ENCODE results near the gene HOXB9.

Gene HOXB9

DNA sequence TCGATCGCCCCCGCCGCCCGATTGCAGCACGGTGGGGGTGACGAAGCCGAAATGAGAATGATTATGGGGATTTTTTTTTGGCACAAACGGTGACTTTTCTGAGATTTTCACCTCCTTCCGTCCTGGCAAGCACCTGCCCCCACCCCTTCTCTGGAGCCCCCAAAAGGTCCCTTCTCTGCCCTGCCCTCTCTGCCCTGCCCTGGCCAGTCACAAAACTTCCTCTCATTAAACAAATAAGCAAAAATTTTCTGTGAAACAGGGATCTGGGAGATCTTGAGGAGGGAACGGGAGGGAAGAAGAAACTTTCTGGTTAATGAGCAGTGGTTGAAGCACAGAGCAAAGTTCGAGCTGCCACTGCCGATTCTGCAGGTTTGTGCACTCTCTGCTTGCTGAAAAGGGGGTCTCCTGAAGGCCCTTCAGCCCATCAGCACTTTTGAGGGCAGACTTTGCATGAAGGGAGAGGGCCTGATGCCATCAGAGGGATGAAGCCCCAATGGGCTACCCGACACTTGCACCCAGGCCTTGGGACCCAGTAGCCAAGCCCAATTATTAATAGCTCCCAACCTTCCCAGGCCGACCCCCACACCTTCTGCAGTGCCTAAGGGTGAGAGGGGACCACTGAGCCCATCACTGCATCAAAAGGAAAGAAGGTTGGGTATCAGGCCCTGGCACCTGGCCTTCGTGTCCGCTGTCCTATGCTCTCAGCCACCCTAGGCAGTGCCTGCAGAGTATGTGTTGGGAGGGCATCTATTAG, 10.0 kb downstream of the HOXB9 start:
- Histone ChIP-seq H3K27me3 (ENCODE audit: control insufficient read depth in 2 of 2, insufficient read depth in 2 of 2, low read length in 2 of 2) (peaks cover 35 to 46% of the 10 kb centered on the region in 2 donors), H3K9ac (ENCODE audit: low read depth in 1 of 2, low read length in 2 of 2) (no peak overlapping the region), H3K4me1 (ENCODE audit: control insufficient read depth in 2 of 2, insufficient read depth in 2 of 2, low read length in 2 of 2) (peaks cover 37 to 41% of the 10 kb centered on the region in 2 donors), H3K27ac (ENCODE audit: low read depth in 2 of 2, low read length in 2 of 2) (peak overlapping the region in 1 of 2 donors; percentile 27), H3K4me3 (ENCODE audit: low read length in 2 of 2) (peak overlapping the region; percentile 6 to 62), H3K9me3 (ENCODE audit: control insufficient read depth in 2 of 2, low read length in 2 of 2) (no peaks in the 10 kb centered on the region), H3K36me3 (ENCODE audit: control insufficient read depth in 2 of 2, insufficient read depth in 2 of 2, low read length in 2 of 2) (no peaks in the 10 kb centered on the region)

DNA sequence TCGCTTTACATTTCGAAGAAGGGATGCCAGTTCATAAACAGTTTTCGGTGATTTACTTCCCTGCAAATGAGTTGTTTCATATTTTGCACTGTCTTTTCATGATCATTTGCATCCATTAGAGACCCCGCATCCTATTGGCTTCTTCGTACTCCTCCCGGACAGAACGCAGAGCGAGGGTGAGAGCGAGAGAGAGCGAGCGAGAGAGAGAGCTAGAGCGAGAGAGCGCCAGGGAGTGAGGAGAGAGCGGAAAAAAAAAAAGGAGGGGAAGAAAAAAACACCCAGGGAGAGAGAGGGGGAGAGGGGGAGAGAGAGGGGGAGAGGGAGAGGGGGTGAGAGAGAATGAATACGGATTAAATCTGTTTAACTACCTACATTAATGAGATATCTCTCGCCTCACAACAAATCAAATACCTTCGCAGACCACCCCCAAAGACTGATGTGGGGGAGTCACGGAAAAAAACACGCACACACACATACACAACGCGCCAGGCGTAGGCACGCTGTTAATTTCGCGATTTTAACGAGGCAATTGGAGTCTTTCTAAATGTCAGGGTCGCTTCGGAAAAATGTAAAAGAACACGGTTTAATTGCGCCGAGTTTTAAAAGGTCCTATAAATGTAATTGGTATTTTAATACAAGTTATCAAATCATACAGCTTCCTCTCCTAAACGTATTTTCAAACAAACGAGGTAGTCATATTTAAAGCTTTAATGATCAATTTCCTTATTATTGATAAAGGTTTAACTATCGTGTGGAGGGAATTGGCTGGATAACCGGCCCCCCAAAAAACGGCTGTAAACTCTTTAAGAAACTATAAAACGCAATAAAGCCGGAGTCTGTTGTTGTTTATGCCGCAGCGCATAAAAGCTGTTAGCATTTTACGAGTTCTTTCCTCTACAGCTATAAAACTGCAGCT, 10.9 kb downstream of the HOXB9 start, which contains the start of gene HOXB8:
HOXB8 (minus strand) TSS at position 246 of the 916 bp plus-strand sequence. CDS start 588 bp downstream, outside the sequence.
- peaks cover 31 to 37% of the 10 kb centered on the region in 2 donors for H3K4me1 ChIP-seq (ENCODE audit: control insufficient read depth in 2 of 2, insufficient read depth in 2 of 2, low read length in 2 of 2)
- H3K27ac ChIP-seq (ENCODE audit: low read depth in 2 of 2, low read length in 2 of 2) = peak within 1 kb of the TSS; percentile 72 to 88

DNA sequence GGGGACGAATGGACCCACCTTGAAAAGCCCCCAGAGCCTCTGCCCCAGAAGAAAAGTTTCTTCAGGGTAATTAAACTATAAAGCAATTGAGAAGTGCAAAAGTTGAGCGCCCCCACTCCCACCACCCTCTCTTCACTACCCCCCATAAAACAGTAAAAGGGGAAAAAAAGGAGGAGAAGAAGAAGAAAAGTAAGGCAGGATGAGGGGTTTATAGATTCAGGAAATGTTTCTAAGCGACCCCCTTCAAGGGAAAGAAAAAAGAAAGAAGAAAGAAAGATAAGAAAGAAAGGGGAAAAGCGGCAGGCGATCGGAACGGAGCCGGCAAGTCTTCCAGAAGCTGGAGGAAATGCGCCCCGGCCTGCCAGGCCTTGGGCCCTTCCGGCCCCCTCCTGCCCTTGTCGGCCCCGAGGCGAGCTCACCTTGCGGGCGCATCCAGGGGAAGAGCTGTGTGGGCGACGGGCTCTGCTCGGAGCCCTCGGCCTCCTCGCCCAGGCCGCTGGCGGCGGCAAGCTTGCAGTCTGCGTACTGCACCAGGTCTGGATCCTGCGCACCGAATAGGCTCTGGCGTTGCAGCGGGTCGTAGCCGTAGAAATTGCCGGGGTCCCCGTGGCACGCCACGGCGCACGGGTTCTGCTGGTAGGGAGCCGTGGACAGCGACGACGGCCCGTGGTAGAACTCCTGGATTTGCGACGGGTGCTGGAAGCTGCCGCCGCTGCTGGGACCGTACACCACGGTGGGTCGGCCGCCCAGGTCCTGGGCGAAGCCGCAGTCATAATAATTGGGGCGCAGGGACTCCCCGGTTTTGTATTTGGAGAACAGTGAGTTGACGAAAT, 12.1 kb downstream of the HOXB9 start:
- Histone ChIP-seq H3K4me3 (ENCODE audit: low read length in 2 of 2) (peak overlapping the region; percentile 56 to 71), H3K36me3 (ENCODE audit: control insufficient read depth in 2 of 2, insufficient read depth in 2 of 2, low read length in 2 of 2) (no peaks in the 10 kb centered on the region), H3K27me3 (ENCODE audit: control insufficient read depth in 2 of 2, insufficient read depth in 2 of 2, low read length in 2 of 2) (peaks cover 31 to 46% of the 10 kb centered on the region in 2 donors), H3K9me3 (ENCODE audit: control insufficient read depth in 2 of 2, low read length in 2 of 2) (no peaks in the 10 kb centered on the region), H3K27ac (ENCODE audit: low read depth in 2 of 2, low read length in 2 of 2) (peak overlapping the region; percentile 72 to 88), H3K4me1 (ENCODE audit: control insufficient read depth in 2 of 2, insufficient read depth in 2 of 2, low read length in 2 of 2) (peaks cover 35 to 38% of the 10 kb centered on the region in 2 donors), H3K9ac (ENCODE audit: low read depth in 1 of 2, low read length in 2 of 2) (peak overlapping the region; percentile 60 to 69)

More for the DNA sequence above, 10.9 kb downstream of the HOXB9 start, which contains the start of gene HOXB8:
- Histone ChIP-seq H3K4me3 (ENCODE audit: low read length in 2 of 2) (peak within 1 kb of the TSS; percentile 56 to 71), H3K36me3 (ENCODE audit: control insufficient read depth in 2 of 2, insufficient read depth in 2 of 2, low read length in 2 of 2) (no peaks in the 10 kb centered on the region), H3K9ac (ENCODE audit: low read depth in 1 of 2, low read length in 2 of 2) (peak within 1 kb of the TSS; percentile 60 to 69), H3K9me3 (ENCODE audit: control insufficient read depth in 2 of 2, low read length in 2 of 2) (no peaks in the 10 kb centered on the region), H3K27me3 (ENCODE audit: control insufficient read depth in 2 of 2, insufficient read depth in 2 of 2, low read length in 2 of 2) (peaks cover 31 to 46% of the 10 kb centered on the region in 2 donors)

DNA sequence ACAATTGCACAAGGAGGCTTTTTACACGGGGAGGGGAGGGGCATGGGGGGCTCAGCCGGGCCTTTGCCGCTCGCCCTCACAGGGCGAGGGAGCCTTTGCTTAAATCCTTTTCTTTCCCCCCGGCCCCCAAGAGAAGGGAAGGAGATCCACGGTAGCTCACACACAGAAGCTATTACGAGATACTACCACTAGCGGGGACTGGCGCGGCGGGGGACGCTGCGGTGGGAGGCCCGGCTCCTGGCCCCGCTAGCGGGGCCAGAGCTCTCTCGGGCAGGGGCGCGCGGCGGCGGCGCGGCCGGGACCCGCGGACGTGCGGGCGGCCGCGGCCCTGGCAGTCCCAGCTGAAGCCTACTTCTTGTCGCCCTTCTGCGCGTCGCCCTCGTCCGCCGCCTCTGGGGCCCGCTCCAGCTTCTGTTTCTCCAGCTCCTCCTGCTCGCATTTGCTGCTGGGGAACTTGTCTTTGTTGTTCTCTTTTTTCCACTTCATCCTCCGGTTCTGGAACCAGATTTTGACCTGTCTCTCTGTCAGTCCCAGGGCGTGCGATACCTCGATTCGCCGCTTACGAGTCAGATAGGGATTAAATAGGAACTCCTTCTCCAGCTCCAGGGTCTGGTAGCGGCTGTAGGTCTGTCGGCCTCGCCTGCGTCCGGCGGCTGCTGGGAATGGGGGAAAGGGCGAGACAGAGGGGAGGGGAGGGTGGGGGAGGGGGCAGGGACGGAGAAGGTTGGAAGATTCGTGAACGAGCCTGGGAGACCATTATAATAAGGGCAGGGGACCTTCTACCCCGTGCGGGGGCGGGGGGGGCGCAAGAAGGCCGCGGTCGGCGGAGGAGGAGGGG, 13.1 kb downstream of the HOXB9 start:
- H3K36me3 ChIP-seq (ENCODE audit: control insufficient read depth in 2 of 2, insufficient read depth in 2 of 2, low read length in 2 of 2) = no peaks in the 10 kb centered on the region
- peak overlapping the region; percentile 68 to 86 for H3K9ac ChIP-seq (ENCODE audit: low read depth in 1 of 2, low read length in 2 of 2)
- H3K4me1 ChIP-seq (ENCODE audit: control insufficient read depth in 2 of 2, insufficient read depth in 2 of 2, low read length in 2 of 2) = peaks cover 27 to 32% of the 10 kb centered on the region in 2 donors
- H3K4me3 ChIP-seq (ENCODE audit: low read length in 2 of 2) = peak overlapping the region; percentile 81 to 89
- H3K9me3 ChIP-seq (ENCODE audit: control insufficient read depth in 2 of 2, low read length in 2 of 2) = no peaks in the 10 kb centered on the region
- peaks cover 29 to 42% of the 10 kb centered on the region in 2 donors for H3K27me3 ChIP-seq (ENCODE audit: control insufficient read depth in 2 of 2, insufficient read depth in 2 of 2, low read length in 2 of 2)
- H3K27ac ChIP-seq (ENCODE audit: low read depth in 2 of 2, low read length in 2 of 2) = peak overlapping the region; percentile 72 to 88

DNA sequence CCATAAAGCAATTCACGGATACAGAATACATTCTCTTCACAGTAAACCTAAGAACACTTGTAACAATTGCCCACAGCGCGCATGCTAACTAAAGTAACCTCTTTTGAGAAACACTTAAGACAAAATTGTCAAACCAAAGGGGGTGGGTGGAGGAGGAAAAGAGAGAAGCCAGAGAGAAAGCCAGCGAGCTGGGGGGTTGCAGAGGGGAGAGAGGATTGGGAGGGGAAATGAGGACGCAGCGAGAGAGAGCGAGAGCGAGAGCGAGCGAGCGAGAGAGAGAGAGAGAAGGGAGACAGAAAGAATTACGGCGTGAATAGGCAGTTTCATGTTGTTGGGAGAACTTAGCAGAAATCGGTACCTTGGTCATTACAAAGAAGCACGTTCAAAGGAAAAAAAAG, 13.7 kb downstream of the HOXB9 start:
- H3K36me3 ChIP-seq (ENCODE audit: control insufficient read depth in 2 of 2, insufficient read depth in 2 of 2, low read length in 2 of 2) = no peaks in the 10 kb centered on the region
- no peaks in the 10 kb centered on the region for H3K9me3 ChIP-seq (ENCODE audit: control insufficient read depth in 2 of 2, low read length in 2 of 2)
- H3K9ac ChIP-seq (ENCODE audit: low read depth in 1 of 2, low read length in 2 of 2) = peak overlapping the region; percentile 68 to 86
- H3K4me3 ChIP-seq (ENCODE audit: low read length in 2 of 2) = peak overlapping the region; percentile 81 to 89
- peak overlapping the region; percentile 72 to 88 for H3K27ac ChIP-seq (ENCODE audit: low read depth in 2 of 2, low read length in 2 of 2)
- peaks cover 26% of the 10 kb centered on the region in 2 donors for H3K4me1 ChIP-seq (ENCODE audit: control insufficient read depth in 2 of 2, insufficient read depth in 2 of 2, low read length in 2 of 2)
- peaks cover 24 to 36% of the 10 kb centered on the region in 2 donors for H3K27me3 ChIP-seq (ENCODE audit: control insufficient read depth in 2 of 2, insufficient read depth in 2 of 2, low read length in 2 of 2)

DNA sequence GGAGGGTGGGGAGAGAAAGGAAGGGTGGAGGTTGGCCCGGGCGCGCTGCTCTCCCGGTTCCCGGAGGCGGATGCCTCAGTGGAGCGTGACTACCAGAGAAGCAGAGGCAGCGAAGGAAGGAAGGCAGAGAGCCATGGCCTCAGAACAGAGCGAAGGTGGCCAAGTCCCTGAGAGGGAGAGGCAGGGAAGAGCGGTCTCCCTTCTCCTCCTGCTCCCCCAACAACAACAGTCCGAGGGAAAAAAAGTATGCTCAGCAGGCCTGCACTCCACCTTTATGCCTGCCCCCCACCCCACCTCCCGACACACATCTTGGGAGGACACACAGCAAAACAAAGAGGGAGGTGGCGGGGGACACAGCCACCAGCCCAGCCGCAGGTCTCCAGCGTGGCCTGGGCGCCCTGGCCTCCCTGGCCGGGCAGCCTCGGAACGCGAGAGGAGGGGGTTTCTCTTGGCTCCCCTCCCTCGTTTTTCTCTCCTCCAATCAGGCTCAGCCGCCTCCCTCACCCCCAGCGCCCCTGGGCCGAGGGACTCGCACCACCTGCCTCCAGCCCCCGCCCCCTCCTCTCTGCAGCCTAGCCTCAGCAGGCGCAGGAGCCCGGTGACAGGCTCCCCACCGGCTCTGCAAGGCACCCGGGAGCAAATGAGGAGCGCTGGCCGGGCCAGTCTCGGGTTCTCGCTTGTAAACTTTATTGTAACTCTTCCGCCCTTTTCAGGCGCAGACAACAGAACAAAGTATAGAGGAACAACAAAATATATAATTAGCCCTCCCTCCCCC, 14.3 kb downstream of the HOXB9 start:
- Histone ChIP-seq H3K4me1 (ENCODE audit: control insufficient read depth in 2 of 2, insufficient read depth in 2 of 2, low read length in 2 of 2) (peaks cover 24 to 25% of the 10 kb centered on the region in 2 donors), H3K4me3 (ENCODE audit: low read length in 2 of 2) (peak overlapping the region; percentile 81 to 89), H3K27ac (ENCODE audit: low read depth in 2 of 2, low read length in 2 of 2) (peak overlapping the region; percentile 86 to 88), H3K9ac (ENCODE audit: low read depth in 1 of 2, low read length in 2 of 2) (peak overlapping the region; percentile 79 to 86), H3K36me3 (ENCODE audit: control insufficient read depth in 2 of 2, insufficient read depth in 2 of 2, low read length in 2 of 2) (no peaks in the 10 kb centered on the region), H3K27me3 (ENCODE audit: control insufficient read depth in 2 of 2, insufficient read depth in 2 of 2, low read length in 2 of 2) (peaks cover 21 to 31% of the 10 kb centered on the region in 2 donors), H3K9me3 (ENCODE audit: control insufficient read depth in 2 of 2, low read length in 2 of 2) (no peaks in the 10 kb centered on the region)

DNA sequence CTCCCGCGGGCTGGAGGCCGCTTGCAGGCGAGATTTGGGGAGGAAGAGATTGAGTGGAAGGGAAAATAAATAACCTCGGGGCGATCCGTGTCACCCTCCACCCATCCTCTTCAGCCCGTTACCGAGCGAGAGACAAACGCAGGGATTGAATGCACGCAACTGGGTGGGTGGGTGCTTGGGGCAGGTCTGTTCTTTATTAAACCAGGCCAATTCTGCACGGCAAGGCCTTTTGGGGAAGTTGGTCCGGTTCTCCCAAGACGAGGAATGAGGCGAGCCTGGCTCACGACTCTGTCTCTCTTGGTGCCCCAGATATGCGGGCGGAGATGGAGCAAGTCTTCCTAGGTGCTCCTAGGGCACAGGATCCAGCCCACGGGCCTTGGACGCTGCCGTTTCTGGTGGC, 14.9 kb downstream of the HOXB9 start:
- H3K4me1 ChIP-seq (ENCODE audit: control insufficient read depth in 2 of 2, insufficient read depth in 2 of 2, low read length in 2 of 2) = peaks cover 20 to 25% of the 10 kb centered on the region in 2 donors
- H3K36me3 ChIP-seq (ENCODE audit: control insufficient read depth in 2 of 2, insufficient read depth in 2 of 2, low read length in 2 of 2) = no peaks in the 10 kb centered on the region
- H3K4me3 ChIP-seq (ENCODE audit: low read length in 2 of 2) = peak overlapping the region; percentile 81 to 89
- H3K27ac ChIP-seq (ENCODE audit: low read depth in 2 of 2, low read length in 2 of 2) = peak overlapping the region; percentile 86 to 88
- H3K27me3 ChIP-seq (ENCODE audit: control insufficient read depth in 2 of 2, insufficient read depth in 2 of 2, low read length in 2 of 2) = peaks cover 15 to 24% of the 10 kb centered on the region in 2 donors
- H3K9ac ChIP-seq (ENCODE audit: low read depth in 1 of 2, low read length in 2 of 2) = peak overlapping the region; percentile 79 to 86
- no peaks in the 10 kb centered on the region for H3K9me3 ChIP-seq (ENCODE audit: control insufficient read depth in 2 of 2, low read length in 2 of 2)

DNA sequence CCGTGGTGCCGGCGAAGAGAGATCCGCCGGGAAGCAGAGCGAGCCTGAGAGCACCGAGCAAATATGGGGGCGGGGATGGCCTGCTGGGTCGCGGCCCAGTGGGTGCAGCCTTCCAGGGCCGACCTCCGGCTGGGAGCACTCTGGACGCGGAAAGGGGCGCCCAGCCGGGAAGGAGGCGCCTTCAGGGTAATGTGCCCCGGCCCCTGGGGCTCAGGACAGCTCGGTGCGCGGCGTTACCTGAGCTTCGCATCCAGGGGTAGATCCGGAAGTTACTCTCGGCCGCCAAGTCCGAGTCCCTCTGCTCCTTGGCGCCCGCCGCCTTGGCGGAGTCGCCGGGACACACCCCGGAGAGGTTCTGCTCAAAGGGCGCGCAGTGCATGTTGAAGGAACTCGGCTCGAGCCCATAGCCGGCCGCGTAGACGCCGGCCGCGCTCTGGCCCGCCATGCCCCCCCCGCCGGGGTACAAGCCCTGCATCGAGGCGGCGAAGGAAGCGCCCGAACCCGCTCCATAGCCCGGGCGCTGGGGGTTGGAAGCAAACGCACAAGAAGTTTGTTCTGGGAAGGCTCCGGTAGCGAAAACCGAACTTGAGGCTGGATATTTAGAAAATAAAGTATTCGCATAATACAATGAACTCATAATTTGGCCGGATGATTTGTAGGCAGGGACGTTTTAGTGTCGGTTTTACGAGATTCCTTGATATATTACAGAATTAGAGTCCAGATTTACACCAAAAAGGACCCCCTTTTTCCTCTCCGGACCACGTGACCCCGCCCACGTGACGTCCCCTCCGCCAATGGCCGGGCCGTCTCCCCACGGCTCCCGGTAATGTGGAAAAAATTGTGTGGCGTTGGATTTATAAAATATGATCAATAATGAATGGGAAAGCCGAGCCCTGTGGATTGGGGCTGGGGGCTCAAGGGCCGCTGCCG, 15.6 kb downstream of the HOXB9 start, which contains the start of gene HOXB7:
HOXB7 (minus strand) TSS at position 736 of the 930 bp plus-strand sequence; CDS start at position 637, 99 bp downstream.
- peaks cover 20% of the 10 kb centered on the region in 2 donors for H3K4me1 ChIP-seq (ENCODE audit: control insufficient read depth in 2 of 2, insufficient read depth in 2 of 2, low read length in 2 of 2)
- H3K9ac ChIP-seq (ENCODE audit: low read depth in 1 of 2, low read length in 2 of 2) = peak within 1 kb of the TSS; percentile 79 to 86
- H3K9me3 ChIP-seq (ENCODE audit: control insufficient read depth in 2 of 2, low read length in 2 of 2) = no peaks in the 10 kb centered on the region
- peak within 1 kb of the TSS; percentile 86 to 88 for H3K27ac ChIP-seq (ENCODE audit: low read depth in 2 of 2, low read length in 2 of 2)
- no peaks in the 10 kb centered on the region for H3K36me3 ChIP-seq (ENCODE audit: control insufficient read depth in 2 of 2, insufficient read depth in 2 of 2, low read length in 2 of 2)
- peaks cover 13 to 18% of the 10 kb centered on the region in 2 donors for H3K27me3 ChIP-seq (ENCODE audit: control insufficient read depth in 2 of 2, insufficient read depth in 2 of 2, low read length in 2 of 2)
- peak within 1 kb of the TSS; percentile 81 to 89 for H3K4me3 ChIP-seq (ENCODE audit: low read length in 2 of 2)

Measured in mucosa of rectum (tissue), 2 donors.